ENCODE results near the gene CACNA1C. TPM values are rescaled to one million over a fixed set of nuclear protein-coding genes. Genes with fewer than 3 reads are reported as not detected.

CACNA1C gene
- total and polyA plus RNA-seq, 4 donors, result 4.3 to 114 (median 46.3) TPM

- Histone ChIP-seq H3K9me3 (ENCODE audit: control insufficient read depth, low read length) (no peaks in the 10 kb centered on the region), H3K36me3 (ENCODE audit: control insufficient read depth in 1 of 2, insufficient read depth in 2 of 2, low read length in 1 of 2) (no peaks in the 10 kb centered on the region), H3K27ac (ENCODE audit: low read depth in 1 of 2, low read length in 2 of 2) (no peak overlapping the region), H3K4me1 (ENCODE audit: control insufficient read depth in 1 of 2, insufficient read depth in 2 of 2, low read length in 2 of 2) (no peaks in the 10 kb centered on the region), H3K27me3 (ENCODE audit: control insufficient read depth in 1 of 2, insufficient read depth in 2 of 2, low read length in 1 of 2) (no peaks in the 10 kb centered on the region), H3K4me3 (ENCODE audit: low read length in 2 of 2) (no peak overlapping the region)
- DNase-seq (no peak), ATAC-seq (ENCODE audit: low FRiP score) (no peak)
- intact Hi-C loops (cut with DNase I), result no loop called here
- WGBS, 2 donors, result 82 to 87% methylated on average over 15 of the region's 15 CpGs
Measured at GRCh38 chr12:2187195-2187945, 134.6 kb downstream of the CACNA1C start.

- DNase-seq, result no peak
- 79 to 80% methylated on average over 9 of the region's 9 CpGs for WGBS, 2 donors
Measured at GRCh38 chr12:2190085-2190484, 137.3 kb downstream of the CACNA1C start.

GRCh38 chr12:2190896-2191533, 138.2 kb downstream of the CACNA1C start:
- WGBS, 2 donors, result 83 to 87% methylated on average over 15 of the region's 15 CpGs
- intact Hi-C loops (cut with DNase I), result no loop called here
- Histone ChIP-seq H3K4me1 (ENCODE audit: control insufficient read depth in 1 of 2, insufficient read depth in 2 of 2, low read length in 2 of 2) (peaks cover 0 to 4% of the 10 kb centered on the region in 2 donors), H3K4me3 (ENCODE audit: low read length in 2 of 2) (no peak overlapping the region), H3K27me3 (ENCODE audit: control insufficient read depth in 1 of 2, insufficient read depth in 2 of 2, low read length in 1 of 2) (no peaks in the 10 kb centered on the region), H3K36me3 (ENCODE audit: control insufficient read depth in 1 of 2, insufficient read depth in 2 of 2, low read length in 1 of 2) (no peaks in the 10 kb centered on the region), H3K9me3 (ENCODE audit: control insufficient read depth, low read length) (no peaks in the 10 kb centered on the region), H3K27ac (ENCODE audit: low read depth in 1 of 2, low read length in 2 of 2) (no peak overlapping the region)
- DNase-seq, result no peak
- ATAC-seq (ENCODE audit: low FRiP score), result no peak

More at GRCh38 chr12:2190085-2190484, 137.3 kb downstream of the CACNA1C start:
- no peaks in the 10 kb centered on the region for H3K36me3 ChIP-seq (ENCODE audit: control insufficient read depth in 1 of 2, insufficient read depth in 2 of 2, low read length in 1 of 2)
- H3K9me3 ChIP-seq (ENCODE audit: control insufficient read depth, low read length), result no peaks in the 10 kb centered on the region
- intact Hi-C loops (cut with DNase I), result no loop called here
- no peak for ATAC-seq (ENCODE audit: low FRiP score)
- H3K4me1 ChIP-seq (ENCODE audit: control insufficient read depth in 1 of 2, insufficient read depth in 2 of 2, low read length in 2 of 2), result peaks cover 0 to 4% of the 10 kb centered on the region in 2 donors
- H3K27me3 ChIP-seq (ENCODE audit: control insufficient read depth in 1 of 2, insufficient read depth in 2 of 2, low read length in 1 of 2), result no peaks in the 10 kb centered on the region
- H3K27ac ChIP-seq (ENCODE audit: low read depth in 1 of 2, low read length in 2 of 2), result no peak overlapping the region
- no peak overlapping the region for H3K4me3 ChIP-seq (ENCODE audit: low read length in 2 of 2)

DNA sequence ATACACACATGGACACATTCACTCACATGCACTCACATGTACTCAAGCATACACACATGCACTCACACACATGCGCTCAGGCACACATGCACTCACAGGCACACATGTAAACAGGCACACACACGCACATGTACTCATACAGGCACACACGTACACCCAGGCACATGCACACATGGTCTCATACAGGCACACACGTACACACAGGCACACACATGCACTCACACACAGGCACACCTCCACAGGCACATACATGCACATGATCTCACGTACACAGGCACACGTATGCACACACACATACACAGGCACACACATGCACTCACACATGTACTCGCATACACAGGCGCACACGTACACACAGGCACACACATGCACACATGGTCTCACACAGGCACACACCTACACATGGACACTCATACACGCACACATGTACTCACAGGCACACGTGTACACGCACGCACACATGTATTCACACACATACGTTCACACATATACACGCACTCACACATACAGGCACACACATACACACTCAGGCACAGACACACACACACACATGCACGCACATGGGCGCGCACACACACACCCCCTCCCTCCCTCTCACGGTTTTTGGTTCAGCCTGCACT, 138.9 kb downstream of the CACNA1C start:
- Histone ChIP-seq H3K27me3 (ENCODE audit: control insufficient read depth in 1 of 2, insufficient read depth in 2 of 2, low read length in 1 of 2) (no peaks in the 10 kb centered on the region), H3K9me3 (ENCODE audit: control insufficient read depth, low read length) (no peaks in the 10 kb centered on the region), H3K27ac (ENCODE audit: low read depth in 1 of 2, low read length in 2 of 2) (no peak overlapping the region), H3K36me3 (ENCODE audit: control insufficient read depth in 1 of 2, insufficient read depth in 2 of 2, low read length in 1 of 2) (no peaks in the 10 kb centered on the region), H3K4me3 (ENCODE audit: low read length in 2 of 2) (no peak overlapping the region), H3K4me1 (ENCODE audit: control insufficient read depth in 1 of 2, insufficient read depth in 2 of 2, low read length in 2 of 2) (peaks cover 0 to 4% of the 10 kb centered on the region in 2 donors)
- intact Hi-C loops (cut with DNase I), result no loop called here
- 73 to 94% methylated on average over 19 of the region's 19 CpGs for WGBS, 2 donors
- no peak for DNase-seq
- no peak for ATAC-seq (ENCODE audit: low FRiP score)

DNA sequence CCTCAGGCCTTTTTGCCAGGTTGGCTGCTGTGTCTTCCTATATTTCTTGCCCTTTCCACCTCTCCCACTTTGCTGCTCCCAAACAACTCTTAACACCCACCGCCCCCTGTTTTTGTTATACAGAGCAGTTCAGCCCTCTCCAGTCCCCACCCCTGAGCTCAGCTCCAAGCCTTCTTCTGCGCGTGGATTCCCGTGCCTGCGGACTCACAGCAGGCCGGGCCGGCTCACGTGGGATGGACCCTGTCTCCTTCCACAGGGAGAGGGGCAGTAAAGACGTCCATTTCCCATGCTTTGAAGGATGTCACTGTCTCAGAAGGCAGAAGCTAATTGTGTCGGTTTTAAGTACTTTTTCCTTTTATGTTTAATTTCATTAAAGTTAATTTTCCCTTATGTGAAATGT, 139.4 kb downstream of the CACNA1C start:
- no peaks in the 10 kb centered on the region for H3K27me3 ChIP-seq (ENCODE audit: control insufficient read depth in 1 of 2, insufficient read depth in 2 of 2, low read length in 1 of 2)
- H3K27ac ChIP-seq (ENCODE audit: low read depth in 1 of 2, low read length in 2 of 2), result no peak overlapping the region
- no peaks in the 10 kb centered on the region for H3K9me3 ChIP-seq (ENCODE audit: control insufficient read depth, low read length)
- intact Hi-C loops (cut with DNase I), result no loop called here
- DNase-seq (no peak), ATAC-seq (ENCODE audit: low FRiP score) (no peak)
- WGBS, 2 donors, result 78 to 85% methylated on average over 10 of the region's 10 CpGs
- H3K4me3 ChIP-seq (ENCODE audit: low read length in 2 of 2), result no peak overlapping the region
- peaks cover 0 to 4% of the 10 kb centered on the region in 2 donors for H3K4me1 ChIP-seq (ENCODE audit: control insufficient read depth in 1 of 2, insufficient read depth in 2 of 2, low read length in 2 of 2)
- no peaks in the 10 kb centered on the region for H3K36me3 ChIP-seq (ENCODE audit: control insufficient read depth in 1 of 2, insufficient read depth in 2 of 2, low read length in 1 of 2)

- intact Hi-C loops (cut with DNase I), result no loop called here
- Histone ChIP-seq H3K27ac (ENCODE audit: low read depth in 1 of 2, low read length in 2 of 2) (no peak overlapping the region), H3K9me3 (ENCODE audit: control insufficient read depth, low read length) (no peaks in the 10 kb centered on the region), H3K4me1 (ENCODE audit: control insufficient read depth in 1 of 2, insufficient read depth in 2 of 2, low read length in 2 of 2) (peaks cover 0 to 4% of the 10 kb centered on the region in 2 donors), H3K36me3 (ENCODE audit: control insufficient read depth in 1 of 2, insufficient read depth in 2 of 2, low read length in 1 of 2) (no peaks in the 10 kb centered on the region), H3K4me3 (ENCODE audit: low read length in 2 of 2) (no peak overlapping the region), H3K27me3 (ENCODE audit: control insufficient read depth in 1 of 2, insufficient read depth in 2 of 2, low read length in 1 of 2) (no peaks in the 10 kb centered on the region)
- DNase-seq, result no peak
- no peak for ATAC-seq (ENCODE audit: low FRiP score)
- 42 to 61% methylated on average over 4 of the region's 4 CpGs for WGBS, 2 donors
Measured at GRCh38 chr12:2194060-2194459, 141.3 kb downstream of the CACNA1C start.

DNA sequence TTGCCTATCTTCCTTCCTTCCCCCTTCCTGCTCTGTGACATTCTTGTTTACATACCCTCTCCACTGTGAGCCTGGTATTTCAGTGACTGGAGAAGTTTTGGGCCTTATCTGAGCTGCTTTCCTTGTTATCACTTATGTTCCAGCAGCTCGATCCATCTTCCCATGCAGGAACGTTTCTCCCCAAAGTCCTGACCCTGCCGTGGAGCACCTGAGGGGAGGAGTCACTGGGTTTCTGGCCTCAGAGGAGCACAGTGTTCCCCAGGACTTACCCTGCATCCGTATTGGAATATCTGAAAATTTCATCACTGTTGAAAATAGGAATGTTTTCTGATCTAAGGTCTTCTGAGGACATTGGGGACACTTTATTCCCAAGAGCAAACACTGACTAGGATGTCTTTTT, 141.8 kb downstream of the CACNA1C start:
- intact Hi-C loops (cut with DNase I), result no loop called here
- no peaks in the 10 kb centered on the region for H3K27me3 ChIP-seq (ENCODE audit: control insufficient read depth in 1 of 2, insufficient read depth in 2 of 2, low read length in 1 of 2)
- no peak overlapping the region for H3K27ac ChIP-seq (ENCODE audit: low read depth in 1 of 2, low read length in 2 of 2)
- H3K9me3 ChIP-seq (ENCODE audit: control insufficient read depth, low read length), result no peaks in the 10 kb centered on the region
- H3K4me1 ChIP-seq (ENCODE audit: control insufficient read depth in 1 of 2, insufficient read depth in 2 of 2, low read length in 2 of 2), result peaks cover 0 to 4% of the 10 kb centered on the region in 2 donors
- DNase-seq (no peak), ATAC-seq (ENCODE audit: low FRiP score) (no peak)
- H3K36me3 ChIP-seq (ENCODE audit: control insufficient read depth in 1 of 2, insufficient read depth in 2 of 2, low read length in 1 of 2), result no peaks in the 10 kb centered on the region
- WGBS, 2 donors, result 16 to 19% methylated on average over 4 of the region's 4 CpGs
- H3K4me3 ChIP-seq (ENCODE audit: low read length in 2 of 2), result no peak overlapping the region

- Histone ChIP-seq H3K4me3 (ENCODE audit: low read length in 2 of 2) (no peak overlapping the region), H3K36me3 (ENCODE audit: control insufficient read depth in 1 of 2, insufficient read depth in 2 of 2, low read length in 1 of 2) (no peaks in the 10 kb centered on the region), H3K4me1 (ENCODE audit: control insufficient read depth in 1 of 2, insufficient read depth in 2 of 2, low read length in 2 of 2) (peaks cover 0 to 4% of the 10 kb centered on the region in 2 donors), H3K27me3 (ENCODE audit: control insufficient read depth in 1 of 2, insufficient read depth in 2 of 2, low read length in 1 of 2) (no peaks in the 10 kb centered on the region), H3K27ac (ENCODE audit: low read depth in 1 of 2, low read length in 2 of 2) (no peak overlapping the region), H3K9me3 (ENCODE audit: control insufficient read depth, low read length) (no peaks in the 10 kb centered on the region)
- no peak for DNase-seq
- no peak for ATAC-seq (ENCODE audit: low FRiP score)
- intact Hi-C loops (cut with DNase I), result no loop called here
- 63 to 83% methylated on average over 5 of the region's 5 CpGs for WGBS, 2 donors
Measured at GRCh38 chr12:2195085-2195484, 142.3 kb downstream of the CACNA1C start.
